Epithelial cell of esophagus (primary cell): ENCODE data around the gene KCNIP1.

Experiments used
- DNase-seq: peaks from one replicate; pipeline ENCODE4 v3.0.0; 2010; ENCODE audit warnings: low read depth
- H3K4me3 ChIP-seq: 2 replicates; pipeline ENCODE4 v1.5.1; 2011; ENCODE audit warnings: mild to moderate bottlenecking, low read length, control low read depth
- TF ChIP-seq, protein P1 (sequence below): IDR thresholded peaks from 2 replicates; pipeline ENCODE4 v1.5.1; 2011; ENCODE audit warnings: low read depth, mild to moderate bottlenecking, low read length, control low read depth, inconsistent platforms; ENCODE audit not compliant: insufficient read depth; ENCODE audit errors: missing control alignments

Gene KCNIP1

DNA sequence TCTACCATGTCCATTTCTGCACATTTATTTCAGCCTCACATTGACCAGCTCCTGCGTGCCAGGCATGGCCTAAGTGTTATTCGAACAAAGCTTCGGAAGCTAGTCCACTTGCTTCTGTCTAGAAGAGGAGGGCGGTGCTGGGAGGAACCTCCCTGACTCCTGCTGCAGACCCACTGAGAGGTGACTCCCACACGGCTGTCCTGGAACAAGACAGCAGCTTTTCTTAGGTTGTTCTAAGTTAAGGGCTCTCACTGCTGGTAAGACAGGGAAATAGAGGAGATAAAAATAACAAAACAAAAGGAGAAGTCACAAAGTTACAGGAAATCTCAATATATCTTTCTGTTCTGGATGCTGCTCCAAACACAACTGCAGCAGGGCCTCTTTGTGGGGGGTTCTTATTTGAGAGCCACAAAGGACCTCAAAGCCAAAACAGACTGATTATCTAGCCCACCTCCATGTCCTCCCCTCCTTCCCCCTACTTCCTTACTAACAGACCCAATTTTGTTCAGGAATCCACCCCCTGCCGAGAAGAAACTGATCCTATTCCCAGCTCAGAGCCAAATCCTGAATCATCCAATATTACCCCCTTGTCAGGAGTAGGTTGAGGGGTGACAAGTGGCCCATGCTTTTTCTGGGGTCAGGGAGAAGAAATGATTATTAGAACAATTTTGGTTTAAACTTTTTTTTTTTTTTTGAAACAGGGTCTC is 28.4 kb upstream of the KCNIP1 start:
- no peak overlapping the region for H3K4me3 ChIP-seq
- DNase-seq = no peak
- TF ChIP-seq, protein P1, sequence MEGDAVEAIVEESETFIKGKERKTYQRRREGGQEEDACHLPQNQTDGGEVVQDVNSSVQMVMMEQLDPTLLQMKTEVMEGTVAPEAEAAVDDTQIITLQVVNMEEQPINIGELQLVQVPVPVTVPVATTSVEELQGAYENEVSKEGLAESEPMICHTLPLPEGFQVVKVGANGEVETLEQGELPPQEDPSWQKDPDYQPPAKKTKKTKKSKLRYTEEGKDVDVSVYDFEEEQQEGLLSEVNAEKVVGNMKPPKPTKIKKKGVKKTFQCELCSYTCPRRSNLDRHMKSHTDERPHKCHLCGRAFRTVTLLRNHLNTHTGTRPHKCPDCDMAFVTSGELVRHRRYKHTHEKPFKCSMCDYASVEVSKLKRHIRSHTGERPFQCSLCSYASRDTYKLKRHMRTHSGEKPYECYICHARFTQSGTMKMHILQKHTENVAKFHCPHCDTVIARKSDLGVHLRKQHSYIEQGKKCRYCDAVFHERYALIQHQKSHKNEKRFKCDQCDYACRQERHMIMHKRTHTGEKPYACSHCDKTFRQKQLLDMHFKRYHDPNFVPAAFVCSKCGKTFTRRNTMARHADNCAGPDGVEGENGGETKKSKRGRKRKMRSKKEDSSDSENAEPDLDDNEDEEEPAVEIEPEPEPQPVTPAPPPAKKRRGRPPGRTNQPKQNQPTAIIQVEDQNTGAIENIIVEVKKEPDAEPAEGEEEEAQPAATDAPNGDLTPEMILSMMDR = no peak

DNA sequence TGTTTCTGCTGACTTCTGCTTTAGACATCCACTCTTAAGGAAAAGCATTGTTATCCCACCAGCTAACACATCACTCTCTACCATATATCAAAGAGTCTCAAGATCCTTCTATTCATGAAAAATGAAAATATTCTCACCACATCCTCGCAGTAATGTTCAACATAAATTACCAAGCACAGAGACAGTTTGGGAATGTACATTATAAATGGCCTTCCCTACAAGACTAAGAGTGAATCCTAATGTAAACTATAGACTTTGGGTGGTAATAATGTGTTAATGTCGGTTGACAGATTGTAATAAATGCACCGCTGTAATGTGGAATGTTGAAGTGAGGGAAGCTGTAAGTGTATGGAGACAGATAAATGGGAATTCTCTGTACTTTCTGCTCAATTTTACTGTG is 27.1 kb upstream of the KCNIP1 start:
- DNase-seq = no peak
- H3K4me3 ChIP-seq = no peak overlapping the region
- TF ChIP-seq, protein P1 = no peak

DNA sequence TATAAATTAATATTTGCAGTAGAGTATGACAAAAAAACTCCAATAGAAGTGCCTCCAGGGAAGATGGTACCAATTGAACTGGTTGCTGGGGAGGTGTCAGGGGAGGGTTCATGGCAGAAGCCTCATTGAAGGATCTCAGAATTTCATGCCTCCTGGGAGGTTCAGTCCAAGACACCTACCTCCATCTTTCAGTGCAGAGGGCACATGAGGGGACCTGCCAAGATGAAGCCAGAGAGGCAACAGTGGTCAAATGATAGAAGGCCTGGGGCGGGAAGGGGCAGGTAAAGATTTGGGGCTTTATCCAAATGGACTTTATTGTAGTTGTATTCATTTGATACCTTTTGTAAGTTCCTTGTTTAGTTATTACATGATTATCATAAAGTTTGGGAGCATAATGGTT is 25.9 kb upstream of the KCNIP1 start:
- DNase-seq = no peak
- TF ChIP-seq, protein P1 = no peak
- H3K4me3 ChIP-seq = no peak overlapping the region

DNA sequence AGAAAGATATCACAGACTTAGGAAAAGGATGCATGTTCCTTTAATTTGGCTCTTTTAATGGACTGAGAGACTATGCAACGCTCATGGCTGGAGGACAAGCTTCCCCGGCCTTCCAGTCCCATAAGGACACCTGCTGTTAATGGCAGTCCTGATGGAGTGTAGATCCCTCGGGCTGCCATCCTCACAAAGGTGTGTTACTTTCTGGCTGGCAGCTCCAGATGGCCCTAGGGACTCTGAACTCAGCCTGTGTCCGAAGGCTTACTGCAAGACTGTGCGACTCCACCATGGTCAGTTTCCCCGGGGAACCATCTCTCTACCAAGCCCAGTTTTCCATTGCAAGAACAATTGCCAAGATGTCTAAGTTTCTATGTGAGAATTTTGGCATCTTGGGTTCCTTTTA is 25.5 kb upstream of the KCNIP1 start:
- no peak overlapping the region for H3K4me3 ChIP-seq
- TF ChIP-seq, protein P1 = no peak
- DNase-seq = no peak

DNA sequence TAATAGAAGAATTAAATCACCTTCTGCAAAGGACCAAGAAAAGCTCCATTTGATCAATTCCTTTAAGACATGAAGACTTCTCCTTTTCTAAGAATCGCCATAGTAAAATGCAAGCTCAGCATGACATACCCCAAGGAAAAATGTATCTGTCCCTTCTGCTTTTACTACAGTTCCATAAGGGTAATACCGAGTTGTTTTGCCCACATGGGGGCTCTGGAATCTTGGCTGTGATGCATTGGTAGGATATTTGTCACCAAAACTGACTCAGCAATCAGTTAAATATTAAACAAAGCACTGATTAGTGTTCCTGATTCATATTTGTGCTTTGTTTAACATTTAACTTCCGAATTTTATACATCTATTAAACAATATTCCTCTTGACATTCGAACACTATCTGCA is 24.3 kb upstream of the KCNIP1 start:
- no peak overlapping the region for H3K4me3 ChIP-seq
- DNase-seq = no peak
- TF ChIP-seq, protein P1 = no peak

DNA sequence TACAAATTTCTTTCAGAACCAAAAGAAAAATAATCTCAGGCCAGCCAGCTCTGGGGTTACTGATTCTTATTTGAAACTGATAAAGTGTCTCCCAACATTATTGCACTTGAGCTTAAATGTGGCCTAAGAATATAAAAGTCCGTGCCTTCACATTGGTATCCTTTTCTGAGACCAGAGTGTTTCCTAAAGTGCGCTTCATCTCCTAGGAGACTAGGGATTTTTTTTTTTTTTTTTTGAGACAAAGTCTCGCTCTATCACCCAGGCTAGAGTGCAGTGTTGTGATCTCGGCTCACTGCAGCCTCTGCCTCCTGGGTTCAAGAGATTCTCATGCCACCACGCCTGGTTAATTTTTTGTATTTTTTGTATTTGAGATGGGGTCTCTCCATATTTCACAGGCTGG is 23.6 kb upstream of the KCNIP1 start:
- no peak for DNase-seq
- TF ChIP-seq, protein P1 = no peak
- no peak overlapping the region for H3K4me3 ChIP-seq

DNA sequence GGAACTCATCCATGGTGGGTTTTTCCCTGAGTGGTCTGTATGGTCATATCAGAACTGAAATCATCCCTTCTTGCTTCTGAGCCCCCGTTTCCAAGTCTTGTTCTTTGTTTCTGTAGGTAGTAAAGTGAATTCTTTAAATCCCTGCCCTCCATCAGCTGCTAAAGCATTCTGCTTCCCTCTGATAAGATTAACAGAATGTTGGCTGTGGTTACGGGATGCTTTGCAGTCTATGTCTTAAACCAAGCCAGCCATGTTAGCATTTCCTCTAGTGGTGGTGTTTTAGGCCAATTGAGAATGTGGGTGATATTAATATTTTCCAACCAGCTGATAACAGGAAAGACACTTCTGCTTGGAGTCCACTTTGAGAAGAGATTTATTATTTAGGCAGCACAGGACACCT is 22.0 kb upstream of the KCNIP1 start:
- DNase-seq = no peak
- TF ChIP-seq, protein P1 = no peak
- H3K4me3 ChIP-seq = no peak overlapping the region
